K562 (cell line): ENCODE results near the gene RBP3. TPM values are rescaled to one million over a fixed set of nuclear protein-coding genes. Genes with fewer than 3 reads are reported as not detected.

Experiments used
- ATF7 ChIP-seq: fragments of 450-650 bp; IDR thresholded peaks from 2 replicates; pipeline ENCODE4 v1.7.1; 2014; ENCODE audit warnings: mild to moderate bottlenecking, moderate library complexity
- BRD4 ChIP-seq: fragments of 200-600 bp; sonication (generic); IDR thresholded peaks from 2 replicates; pipeline ENCODE4 v1.6.1; 2017; ENCODE audit warnings: inconsistent platforms
- BRF1 ChIP-seq: IDR thresholded peaks from 3 replicates; pipeline ENCODE4 v1.6.1; 2011; ENCODE audit warnings: borderline replicate concordance, mild to moderate bottlenecking; ENCODE audit not compliant: insufficient read length; ENCODE audit errors: extremely low read depth
- EP400 ChIP-seq: fragments of 450-650 bp; IDR thresholded peaks from 2 replicates; pipeline ENCODE4 v1.6.1; 2017; ENCODE audit warnings: antibody characterized with exemption, mild to moderate bottlenecking, moderate library complexity
- L3MBTL2 ChIP-seq: fragments of 450-650 bp; IDR thresholded peaks from 2 replicates; pipeline ENCODE4 v1.6.1; 2016; ENCODE audit warnings: mild to moderate bottlenecking, moderate library complexity
- MAFG ChIP-seq: fragments of 450-650 bp; conservative IDR thresholded peaks from 2 replicates; pipeline ENCODE4 v1.6.1; 2016; ENCODE audit warnings: missing genetic modification characterization, missing compliant biosample characterization
- MLLT1 ChIP-seq, 2 experiments: fragments of 450-650 bp; IDR thresholded peaks; 2 replicates each; pipeline ENCODE4 v1.6.1; 2016
- MNT ChIP-seq, 2 experiments: fragments of 450-650 bp; conservative IDR thresholded peaks; 2 replicates each; pipeline ENCODE4 v1.6.1; 2017; ENCODE audit warnings: mild to moderate bottlenecking in 2 of 2, moderate library complexity in 2 of 2
- NFATC3 ChIP-seq: fragments of 450-650 bp; IDR thresholded peaks from 2 replicates; pipeline ENCODE4 v1.6.1; 2017; ENCODE audit warnings: mild to moderate bottlenecking
- PHF8 ChIP-seq: fragments of 200-600 bp; sonication (generic); IDR thresholded peaks from 2 replicates; pipeline ENCODE4 v1.6.1; 2012; ENCODE audit warnings: mixed run types, mild to moderate bottlenecking, inconsistent platforms, low read length, moderate library complexity, borderline replicate concordance
- XRCC5 ChIP-seq: fragments of 200-400 bp; formaldehyde crosslinking; IDR thresholded peaks from 2 replicates; pipeline ENCODE4 v1.6.1; 2017; ENCODE audit warnings: low read depth, mild to moderate bottlenecking, low read length
- ZC3H8 ChIP-seq: fragments of 450-650 bp; IDR thresholded peaks from 2 replicates; pipeline ENCODE4 v1.6.1; 2017
- ZNF134 ChIP-seq: fragments of 250-450 bp; sonication (Bioruptor Pico); conservative IDR thresholded peaks from 2 replicates; pipeline ENCODE4 v1.4.0; 2020
- ZNF277 ChIP-seq: fragments of 250-450 bp; sonication (Bioruptor Pico); IDR thresholded peaks from 2 replicates; pipeline ENCODE4 v1.8.0; 2022; ENCODE audit warnings: inconsistent platforms, mild to moderate bottlenecking, moderate library complexity, borderline replicate concordance
- ZNF445 ChIP-seq: fragments of 250-450 bp; sonication (Bioruptor Pico); IDR thresholded peaks from 2 replicates; pipeline ENCODE4 v1.4.0; 2020; ENCODE audit warnings: low read depth, mild to moderate bottlenecking, moderate library complexity
- ZNF76 ChIP-seq: fragments of 250-450 bp; sonication (Bioruptor Pico); IDR thresholded peaks from 2 replicates; pipeline ENCODE4 v1.4.0; 2020; ENCODE audit warnings: mild to moderate bottlenecking, moderate library complexity, borderline replicate concordance
- polyA plus RNA-seq, 8 experiments: library from polyadenylated mRNA; depleted of rRNA in 4 of 8; stranded (reverse) in 5 of 8; unstranded in 3 of 8; fragments of >200 nt; fragmentation: Nextera tagmentation in 2 of 8; fragmentation: Illumina TruSeq in 1 of 8; extraction: Ambion mirVana in 2 of 8; extraction: Trizol in 1 of 8; gene quantifications; 2 replicates each; pipeline versions ENCODE4 v1.2.1 to v1.2.3, GENCODE V29; 2011 to 2014; ENCODE audit warnings: inconsistent platforms in 1 of 8, missing spikeins in 1 of 8
- total RNA-seq, 7 experiments: library from RNA; depleted of rRNA in 6 of 7; stranded (reverse); fragments of >200 nt in 6 of 7; fragmentation: Illumina TruSeq in 2 of 7; extraction: Trizol in 2 of 7; gene quantifications; 2 replicates each; pipeline versions ENCODE4 v1.2.1 to v1.2.3, GENCODE V29; 2011 to 2021; ENCODE audit warnings: low replicate concordance in 1 of 7
- TF ChIP-seq, protein P1 (sequence below): fragments of 450-650 bp; IDR thresholded peaks from 2 replicates; pipeline ENCODE4 v1.6.1; 2014; ENCODE audit warnings: low read depth, mild to moderate bottlenecking, moderate library complexity, borderline replicate concordance
- TF ChIP-seq, protein P2 (sequence below): sonication (generic); formaldehyde crosslinking; IDR thresholded peaks from 2 replicates; pipeline ENCODE4 v1.8.0; 2022; ENCODE audit warnings: mild to moderate bottlenecking, missing genetic modification reagents, borderline replicate concordance
- TF ChIP-seq, protein P3 (sequence below): fragments of 450-650 bp; formaldehyde crosslinking; IDR thresholded peaks from 2 replicates; pipeline ENCODE4 v1.4.0; 2022; ENCODE audit warnings: missing genetic modification characterization

RBP3 gene
- total and polyA plus RNA-seq, 9 of the 15 experiments (the other 6 are each of a cell fraction or from before 2014, with no cell fraction given) = not detected

DNA sequence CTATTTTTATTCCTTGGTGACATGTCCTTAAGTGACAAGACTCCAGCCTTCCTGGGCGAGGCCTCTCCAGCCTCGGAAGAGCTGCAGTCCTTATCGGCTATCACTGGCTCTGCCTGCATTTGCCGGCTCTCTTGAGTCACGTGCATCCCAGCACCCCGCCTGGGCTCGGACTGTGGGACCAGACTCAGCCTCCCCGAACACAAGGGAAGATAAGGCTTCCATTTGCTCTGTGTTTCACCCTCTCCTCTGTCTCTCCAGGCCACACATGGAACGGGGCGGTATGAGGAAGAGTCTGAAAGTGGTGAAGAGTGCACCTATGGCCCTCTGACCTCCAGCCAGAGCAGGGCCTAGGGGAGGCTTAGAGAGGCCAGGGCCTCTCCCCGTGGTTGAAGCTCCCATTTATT is 21.2 kb upstream of the RBP3 start (continued):
- TF ChIP-seq ZNF277 = no peak
- peak; percentile 78; the same call in 1 of the 2 replicates for TF ChIP-seq NFATC3
- peak; percentile 79; the same call in 1 of the 2 replicates for TF ChIP-seq ZNF76 (CRISPR knock-in tag)
- 0 out of 2 replicates have a peak, but pooled peaks have one; percentile 25 for TF ChIP-seq ZNF445 (CRISPR knock-in tag)
- no peak for TF ChIP-seq PHF8
- 0 out of 2 replicates have a peak, but pooled peaks have one; percentile 31 for TF ChIP-seq ZNF134 (CRISPR knock-in tag)
- TF ChIP-seq, protein P1, sequence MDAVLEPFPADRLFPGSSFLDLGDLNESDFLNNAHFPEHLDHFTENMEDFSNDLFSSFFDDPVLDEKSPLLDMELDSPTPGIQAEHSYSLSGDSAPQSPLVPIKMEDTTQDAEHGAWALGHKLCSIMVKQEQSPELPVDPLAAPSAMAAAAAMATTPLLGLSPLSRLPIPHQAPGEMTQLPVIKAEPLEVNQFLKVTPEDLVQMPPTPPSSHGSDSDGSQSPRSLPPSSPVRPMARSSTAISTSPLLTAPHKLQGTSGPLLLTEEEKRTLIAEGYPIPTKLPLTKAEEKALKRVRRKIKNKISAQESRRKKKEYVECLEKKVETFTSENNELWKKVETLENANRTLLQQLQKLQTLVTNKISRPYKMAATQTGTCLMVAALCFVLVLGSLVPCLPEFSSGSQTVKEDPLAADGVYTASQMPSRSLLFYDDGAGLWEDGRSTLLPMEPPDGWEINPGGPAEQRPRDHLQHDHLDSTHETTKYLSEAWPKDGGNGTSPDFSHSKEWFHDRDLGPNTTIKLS = no peak; the same call in 1 of the 2 replicates
- TF ChIP-seq MLLT1 (IDR thresholded peaks at IDR 0.05) = peak in 1 of 2 experiments; percentile 98; a peak in 2 of 4 replicates
- TF ChIP-seq EP400 = peak; percentile 42; the same call in 1 of the 2 replicates
- peak; percentile 95 for TF ChIP-seq L3MBTL2
- TF ChIP-seq BRF1 = no peak
- TF ChIP-seq ATF7 = peak; percentile 40; the same call in 1 of the 2 replicates
- no peak for TF ChIP-seq BRD4
- TF ChIP-seq MAFG = no peak
- no peak for TF ChIP-seq ZC3H8
- TF ChIP-seq, protein P2, sequence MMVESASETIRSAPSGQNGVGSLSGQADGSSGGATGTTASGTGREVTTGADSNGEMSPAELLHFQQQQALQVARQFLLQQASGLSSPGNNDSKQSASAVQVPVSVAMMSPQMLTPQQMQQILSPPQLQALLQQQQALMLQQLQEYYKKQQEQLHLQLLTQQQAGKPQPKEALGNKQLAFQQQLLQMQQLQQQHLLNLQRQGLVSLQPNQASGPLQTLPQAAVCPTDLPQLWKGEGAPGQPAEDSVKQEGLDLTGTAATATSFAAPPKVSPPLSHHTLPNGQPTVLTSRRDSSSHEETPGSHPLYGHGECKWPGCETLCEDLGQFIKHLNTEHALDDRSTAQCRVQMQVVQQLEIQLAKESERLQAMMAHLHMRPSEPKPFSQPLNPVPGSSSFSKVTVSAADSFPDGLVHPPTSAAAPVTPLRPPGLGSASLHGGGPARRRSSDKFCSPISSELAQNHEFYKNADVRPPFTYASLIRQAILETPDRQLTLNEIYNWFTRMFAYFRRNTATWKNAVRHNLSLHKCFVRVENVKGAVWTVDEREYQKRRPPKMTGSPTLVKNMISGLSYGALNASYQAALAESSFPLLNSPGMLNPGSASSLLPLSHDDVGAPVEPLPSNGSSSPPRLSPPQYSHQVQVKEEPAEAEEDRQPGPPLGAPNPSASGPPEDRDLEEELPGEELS (CRISPR knock-in tag) = no peak
- TF ChIP-seq, protein P3, sequence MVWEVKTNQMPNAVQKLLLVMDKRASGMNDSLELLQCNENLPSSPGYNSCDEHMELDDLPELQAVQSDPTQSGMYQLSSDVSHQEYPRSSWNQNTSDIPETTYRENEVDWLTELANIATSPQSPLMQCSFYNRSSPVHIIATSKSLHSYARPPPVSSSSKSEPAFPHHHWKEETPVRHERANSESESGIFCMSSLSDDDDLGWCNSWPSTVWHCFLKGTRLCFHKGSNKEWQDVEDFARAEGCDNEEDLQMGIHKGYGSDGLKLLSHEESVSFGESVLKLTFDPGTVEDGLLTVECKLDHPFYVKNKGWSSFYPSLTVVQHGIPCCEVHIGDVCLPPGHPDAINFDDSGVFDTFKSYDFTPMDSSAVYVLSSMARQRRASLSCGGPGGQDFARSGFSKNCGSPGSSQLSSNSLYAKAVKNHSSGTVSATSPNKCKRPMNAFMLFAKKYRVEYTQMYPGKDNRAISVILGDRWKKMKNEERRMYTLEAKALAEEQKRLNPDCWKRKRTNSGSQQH (CRISPR knock-in tag) = 0 out of 2 replicates have a peak, but pooled peaks have one; percentile 56
- peak; percentile 43 to 76; a peak in 2 of 4 replicates for TF ChIP-seq MNT (conservative IDR thresholded peaks at IDR 0.05)
- no peak for TF ChIP-seq XRCC5
